Measurements from ENCODE around the gene ERMP1.

- TF ChIP-seq POLR2A (IDR thresholded peaks at IDR 0.05; ENCODE audit: low read depth, low read length), result no peak
- no peak for TF ChIP-seq CTCF (IDR thresholded peaks at IDR 0.05; ENCODE audit: extremely low read depth in 1 of 2, insufficient read depth in 1 of 2, low read depth in 1 of 2, low read length in 2 of 2)
- no peak for TF ChIP-seq JUN (IDR thresholded peaks at IDR 0.05; ENCODE audit: borderline replicate concordance, insufficient read depth, insufficient read length, low read depth)
- no peak for TF ChIP-seq MAX (IDR thresholded peaks at IDR 0.05; ENCODE audit: insufficient read depth, insufficient read length)
Observed at GRCh38 chr9:5767968-5768932, 64.7 kb downstream of the ERMP1 start.

All from endothelial cell of umbilical vein (primary cell).